Activated T-helper 1 cell treated with anti-CD3 and anti-CD28 coated beads, Interleukin-2, amount 50 U/mL, for 16 hours (primary cell): ENCODE data around the gene KNTC1.
"Not testable (repeated sequence)": the region's sequence is repeated elsewhere in the genome, so short reads cannot be mapped to it uniquely, and the experiment has no call there.

Source experiments
- DNase-seq, 2 donors: peaks; one replicate each; pipeline ENCODE4 v3.0.0-alpha.2; 2020; ENCODE audit warnings: low read depth in 1 of 2, low spot score in 1 of 2

The KNTC1 gene

GRCh38 chr12:122560138-122560537, 33.1 kb downstream of the KNTC1 start:
- DNase-seq, result no peak

- DNase-seq, result no peak
These were observed 36.3 kb downstream of the KNTC1 start for GRCh38 chr12:122563361-122563760.

GRCh38 chr12:122566816-122567215, 39.8 kb downstream of the KNTC1 start:
- not testable (repeated sequence) for DNase-seq

- no peak for DNase-seq
These were observed 42.2 kb downstream of the KNTC1 start for GRCh38 chr12:122569288-122569687.

- DNase-seq, result not testable (repeated sequence)
These were observed 43.0 kb downstream of the KNTC1 start for GRCh38 chr12:122570006-122570405.

- no peak for DNase-seq
These were observed 44.8 kb downstream of the KNTC1 start for GRCh38 chr12:122571821-122572220.

- DNase-seq, result not testable (repeated sequence)
These were observed 56.2 kb downstream of the KNTC1 start for GRCh38 chr12:122583294-122583693.

GRCh38 chr12:122584177-122584863, 57.3 kb downstream of the KNTC1 start:
- DNase-seq, result no peak

GRCh38 chr12:122590990-122591389, 63.9 kb downstream of the KNTC1 start:
- no peak for DNase-seq

- not testable (repeated sequence) for DNase-seq
These were observed 64.9 kb downstream of the KNTC1 start for GRCh38 chr12:122591966-122592365.

GRCh38 chr12:122592543-122592942, 65.5 kb downstream of the KNTC1 start:
- DNase-seq, result not testable (repeated sequence)

GRCh38 chr12:122593910-122594309, 66.9 kb downstream of the KNTC1 start:
- DNase-seq, result no peak

GRCh38 chr12:122596838-122597237, 69.8 kb downstream of the KNTC1 start:
- DNase-seq, result no peak

- DNase-seq, result no peak
These were observed 75.4 kb downstream of the KNTC1 start for GRCh38 chr12:122602456-122602855.

GRCh38 chr12:122604993-122605392, 77.9 kb downstream of the KNTC1 start:
- no peak for DNase-seq

- DNase-seq, result no peak
These were observed 82.7 kb downstream of the KNTC1 start for GRCh38 chr12:122609732-122610131.

GRCh38 chr12:122610207-122610606, 83.2 kb downstream of the KNTC1 start:
- no peak for DNase-seq

GRCh38 chr12:122610911-122611310, 83.9 kb downstream of the KNTC1 start:
- no peak for DNase-seq

- no peak for DNase-seq
These were observed 87.8 kb downstream of the KNTC1 start for GRCh38 chr12:122614839-122615238.

- DNase-seq, result no peak
These were observed 88.7 kb downstream of the KNTC1 start for GRCh38 chr12:122615780-122616179.

GRCh38 chr12:122635471-122635870, 108.4 kb downstream of the KNTC1 start:
- DNase-seq, result no peak

GRCh38 chr12:122643207-122643805, 116.3 kb downstream of the KNTC1 start:
- no peak for DNase-seq
